ENCODE results near the gene BIRC2.

Gene BIRC2

DNA sequence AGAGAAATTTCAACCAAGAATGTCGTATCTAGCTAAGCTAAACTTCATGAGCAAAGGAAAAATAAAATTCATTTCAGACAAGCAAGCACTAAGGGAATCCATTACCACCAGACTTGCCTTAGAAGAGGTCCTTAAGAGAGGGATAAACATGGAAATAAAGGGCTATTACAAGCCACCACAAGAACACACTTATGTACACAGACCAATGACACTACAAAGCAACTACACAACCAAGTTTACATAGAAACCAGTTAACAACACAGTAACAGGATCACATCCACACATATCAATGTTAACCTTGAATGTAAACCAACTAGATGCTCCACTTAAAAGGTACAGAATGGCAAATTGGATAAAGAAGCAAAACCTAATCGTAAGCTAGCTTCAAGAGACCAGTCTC, 67.5 kb downstream of the BIRC2 start:
- no peak for TF ChIP-seq ZNF274 (IDR thresholded peaks at IDR 0.05; ENCODE audit: low read depth, low read length)
- no peak overlapping the region for H3K4me3 ChIP-seq (ENCODE audit: low read length)

DNA sequence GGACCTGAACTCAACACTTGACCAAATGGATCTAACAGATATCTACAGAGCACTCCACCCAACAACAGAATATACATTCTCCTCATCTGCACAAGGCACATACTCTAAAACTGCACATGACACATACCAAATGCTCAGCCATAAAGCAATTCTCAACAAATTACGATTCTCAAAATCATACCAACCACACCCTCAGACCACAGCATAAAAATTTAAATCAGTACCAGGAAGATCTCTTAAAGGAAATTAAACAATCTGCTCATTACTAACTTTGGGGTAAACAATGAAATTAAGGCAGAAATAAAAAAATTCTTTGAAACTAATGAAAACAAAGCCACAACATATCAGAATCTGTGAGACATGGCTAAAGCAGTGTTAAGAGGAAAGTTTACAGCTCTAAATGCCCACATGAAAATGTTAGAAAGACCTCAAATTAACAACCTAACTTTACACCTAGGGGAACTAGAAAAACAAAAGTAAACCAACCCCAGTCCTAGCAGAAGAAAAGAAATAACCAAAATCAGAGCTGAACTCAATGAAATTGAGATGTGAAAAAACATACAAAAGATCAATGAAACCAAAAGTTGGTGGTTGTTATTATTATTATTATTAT, 68.4 kb downstream of the BIRC2 start:
- no peak for TF ChIP-seq ZNF274 (IDR thresholded peaks at IDR 0.05; ENCODE audit: low read depth, low read length)
- no peak overlapping the region for H3K4me3 ChIP-seq (ENCODE audit: low read length)

DNA sequence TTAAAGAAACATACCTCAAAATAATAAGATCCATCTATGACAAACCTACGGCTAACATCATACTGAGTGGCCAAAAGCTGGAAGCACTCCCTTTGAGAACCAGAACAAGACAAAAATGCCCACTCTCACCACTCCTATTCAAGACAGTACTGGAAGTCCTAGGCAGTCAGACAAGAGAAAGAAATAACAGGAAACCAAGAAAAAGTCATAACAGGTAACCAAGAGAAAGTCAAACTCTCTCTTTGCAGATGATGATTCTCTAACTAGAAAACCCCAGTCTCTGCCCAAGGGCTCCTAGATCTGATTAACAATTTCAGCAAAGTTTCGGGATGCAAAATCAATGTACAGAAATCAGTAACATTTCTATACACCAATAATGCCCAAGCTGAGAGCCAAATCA, 70.0 kb downstream of the BIRC2 start:
- no peak for TF ChIP-seq ZNF274 (IDR thresholded peaks at IDR 0.05; ENCODE audit: low read depth, low read length)
- no peak overlapping the region for H3K4me3 ChIP-seq (ENCODE audit: low read length)

DNA sequence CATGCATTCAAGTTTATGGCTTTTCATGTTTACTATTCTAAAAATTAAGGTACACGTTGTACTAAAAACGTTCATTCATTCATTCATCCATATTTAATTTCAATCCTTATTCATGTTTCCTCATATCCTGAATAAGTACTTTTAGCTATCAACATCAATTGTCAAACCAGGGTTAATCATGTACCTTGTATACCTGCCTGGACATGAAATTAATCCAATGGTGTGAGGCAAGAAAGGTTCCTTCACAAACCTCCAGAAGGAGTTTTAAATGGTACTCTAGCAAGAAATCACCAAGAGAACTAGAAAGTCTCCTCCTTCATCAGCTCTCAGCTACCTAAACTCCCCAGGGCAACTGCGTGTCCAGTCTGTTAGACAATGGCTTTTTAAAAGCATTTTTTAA, 72.2 kb downstream of the BIRC2 start:
- TF ChIP-seq ZNF274 (IDR thresholded peaks at IDR 0.05; ENCODE audit: low read depth, low read length) = no peak

DNA sequence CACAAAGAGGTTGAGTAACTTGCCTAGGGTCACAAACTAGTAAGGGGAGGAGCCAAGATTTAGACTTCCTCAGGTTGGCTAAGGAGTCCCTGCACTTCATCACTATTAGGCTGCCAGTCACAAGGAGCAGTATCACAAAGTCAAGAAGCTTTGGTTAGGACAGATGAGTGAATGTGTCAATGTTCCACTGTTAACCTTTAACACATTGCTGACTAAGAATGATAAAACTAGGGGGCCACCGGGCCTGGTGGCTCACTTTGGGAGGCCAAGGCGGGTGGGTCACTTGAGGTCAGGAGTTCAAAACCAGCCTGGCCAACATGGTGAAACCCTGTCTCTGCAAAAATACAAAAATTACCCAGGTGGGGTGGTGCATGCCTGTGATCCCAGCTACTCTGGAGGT, 73.5 kb downstream of the BIRC2 start:
- no peak for TF ChIP-seq ZNF274 (IDR thresholded peaks at IDR 0.05; ENCODE audit: low read depth, low read length)
- H3K4me3 ChIP-seq (ENCODE audit: low read length) = no peak overlapping the region

More for the DNA sequence above, 72.2 kb downstream of the BIRC2 start:
- H3K4me3 ChIP-seq (ENCODE audit: low read length) = no peak overlapping the region

DNA sequence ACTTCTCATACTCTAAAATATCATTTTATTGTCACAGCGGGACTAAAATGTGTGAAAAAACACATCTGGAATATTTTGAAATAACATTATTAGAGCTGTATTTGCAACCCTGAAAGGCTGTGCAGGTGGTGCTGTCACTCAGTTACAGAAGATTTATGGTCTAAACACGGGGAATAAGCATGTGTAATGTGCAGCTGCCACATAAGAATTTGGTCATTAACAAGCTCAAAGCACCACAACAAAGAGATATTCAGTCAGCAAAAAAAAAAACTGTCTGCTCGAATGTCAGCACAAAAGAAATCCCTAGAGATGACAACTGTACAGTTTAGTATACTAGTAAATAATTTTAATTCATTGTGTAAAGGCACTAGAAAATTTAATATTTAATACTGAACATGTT, 74.2 kb downstream of the BIRC2 start:
- H3K4me3 ChIP-seq (ENCODE audit: low read length) = no peak overlapping the region
- TF ChIP-seq ZNF274 (IDR thresholded peaks at IDR 0.05; ENCODE audit: low read depth, low read length) = no peak

DNA sequence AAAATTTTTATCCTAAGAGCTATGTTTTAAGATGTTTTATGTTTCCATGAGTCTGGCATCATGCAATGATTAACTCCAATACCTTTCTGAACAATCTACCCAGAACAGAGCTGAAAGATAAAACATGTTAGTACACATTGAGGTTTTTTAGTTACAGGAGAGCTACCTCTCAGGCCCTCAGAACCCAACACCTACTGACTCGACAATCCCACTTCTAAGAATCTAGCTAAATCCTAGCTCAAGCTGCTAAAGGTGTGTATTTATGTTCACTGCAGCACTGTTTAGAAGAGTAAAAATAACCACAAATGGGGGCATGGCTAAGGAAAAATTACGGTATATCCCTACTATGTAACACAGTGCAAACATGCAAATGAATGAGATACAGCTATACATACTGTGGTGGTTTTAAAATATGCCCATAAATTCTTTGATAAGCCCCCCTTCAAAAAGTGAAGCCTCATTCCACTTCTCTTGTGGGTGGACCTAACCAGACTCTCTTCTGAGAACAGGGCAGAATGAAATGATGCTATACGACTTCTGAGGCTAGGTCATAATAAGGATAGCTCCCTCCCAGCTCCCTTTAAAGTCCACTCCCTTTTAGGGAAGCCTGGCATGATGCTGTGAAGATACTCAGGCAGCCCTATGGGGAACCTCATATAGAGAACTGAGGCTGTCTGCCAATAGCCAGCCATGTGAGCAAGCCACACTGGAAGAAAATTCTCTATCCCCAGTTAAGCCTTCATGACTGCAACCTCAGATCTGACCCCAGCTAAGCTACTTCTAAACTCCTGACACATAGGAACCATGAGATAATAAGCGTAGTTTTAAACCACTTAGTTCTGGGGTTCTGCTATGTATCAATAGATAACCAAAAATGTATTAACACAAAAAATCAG, 76.1 kb downstream of the BIRC2 start:
- H3K4me3 ChIP-seq (ENCODE audit: low read length) = no peak overlapping the region
- TF ChIP-seq ZNF274 (IDR thresholded peaks at IDR 0.05; ENCODE audit: low read depth, low read length) = no peak

DNA sequence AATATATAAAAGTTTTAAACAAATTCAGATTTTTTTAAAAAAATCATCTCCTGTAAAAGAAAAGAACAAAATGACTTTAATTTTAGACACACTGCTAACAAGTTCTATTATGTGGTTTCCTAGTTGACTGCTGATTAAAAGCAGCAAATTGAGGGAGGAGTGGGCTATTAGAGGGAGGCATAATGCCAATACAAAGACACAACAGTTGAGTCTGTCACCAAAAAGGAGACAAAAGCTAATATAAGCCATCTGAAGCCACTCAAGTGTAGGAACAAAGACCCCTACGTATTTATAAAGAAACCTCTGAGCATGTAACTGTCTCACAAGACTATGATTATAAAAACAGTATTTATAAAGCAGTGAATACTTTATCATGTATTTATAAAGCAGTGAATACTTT, 76.9 kb downstream of the BIRC2 start:
- TF ChIP-seq ZNF274 (IDR thresholded peaks at IDR 0.05; ENCODE audit: low read depth, low read length) = no peak
- no peak overlapping the region for H3K4me3 ChIP-seq (ENCODE audit: low read length)

DNA sequence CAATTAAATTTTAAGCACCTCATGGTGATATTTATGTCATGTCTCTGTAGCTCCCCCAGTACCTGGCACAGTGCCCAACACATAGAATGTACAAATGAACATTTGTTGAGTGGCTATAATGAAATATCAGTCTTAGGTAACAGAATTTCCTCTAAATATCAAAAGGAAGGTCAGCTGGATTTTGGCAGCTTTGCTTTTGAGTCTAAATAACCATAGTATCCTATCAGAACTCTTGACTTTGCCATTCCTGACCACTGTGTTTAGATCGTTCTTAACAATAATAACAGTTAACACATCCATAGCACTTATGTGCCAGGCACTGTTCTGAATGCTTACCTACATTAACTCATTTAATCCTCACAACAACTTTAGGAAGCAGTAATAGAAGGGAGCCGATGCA, 79.0 kb downstream of the BIRC2 start:
- TF ChIP-seq ZNF274 (IDR thresholded peaks at IDR 0.05; ENCODE audit: low read depth, low read length) = no peak
- no peak overlapping the region for H3K4me3 ChIP-seq (ENCODE audit: low read length)

DNA sequence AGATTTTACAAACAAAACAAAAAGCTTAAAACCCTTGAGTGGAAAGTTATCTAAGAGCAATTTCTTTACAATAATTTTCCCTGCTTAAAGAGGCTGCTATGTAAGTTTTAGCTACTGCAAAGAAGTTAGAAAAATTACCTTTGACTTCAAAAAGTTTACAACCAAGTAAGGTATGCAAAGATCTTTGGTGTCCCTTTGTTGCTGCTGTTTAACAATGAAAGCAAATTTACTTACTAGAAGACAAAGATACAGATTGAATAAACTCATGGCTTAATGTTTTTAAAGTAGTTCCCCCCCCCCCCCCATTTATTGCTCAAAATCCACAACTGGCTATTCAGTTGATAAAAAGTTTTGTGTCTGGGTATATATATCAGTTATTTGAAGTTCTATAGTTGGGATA, 79.6 kb downstream of the BIRC2 start:
- H3K4me3 ChIP-seq (ENCODE audit: low read length) = no peak overlapping the region
- no peak for TF ChIP-seq ZNF274 (IDR thresholded peaks at IDR 0.05; ENCODE audit: low read depth, low read length)

DNA sequence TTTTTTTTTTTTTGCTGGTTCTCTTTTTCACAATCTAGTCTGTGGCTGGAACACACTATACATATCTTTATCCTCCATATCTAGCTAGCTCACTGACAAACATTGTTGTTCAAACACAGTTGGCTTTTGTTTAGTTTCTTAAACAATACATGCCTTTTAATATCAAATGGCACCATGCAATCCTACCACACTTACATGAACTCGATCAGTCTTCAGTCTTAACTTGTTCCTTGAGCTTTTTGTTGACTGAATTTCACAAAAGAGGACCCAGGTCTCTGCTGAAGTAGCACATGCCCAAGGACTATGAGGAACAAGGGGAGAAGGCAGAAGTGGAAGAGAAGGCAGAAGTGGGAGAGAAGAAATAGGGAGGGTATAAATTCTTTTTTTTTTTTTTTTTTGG, 80.1 kb downstream of the BIRC2 start:
- no peak for TF ChIP-seq ZNF274 (IDR thresholded peaks at IDR 0.05; ENCODE audit: low read depth, low read length)
- H3K4me3 ChIP-seq (ENCODE audit: low read length) = no peak overlapping the region
